Prostate gland (tissue), 2 donors: Measurements from ENCODE around the gene GABBR2.

Source experiments
- POLR2A ChIP-seq: fragments of 450-650 bp; IDR thresholded peaks from one replicate; pipeline ENCODE4 v1.6.1; 2016; ENCODE audit warnings: antibody characterized with exemption, mild to moderate bottlenecking
- POLR2AphosphoS5 ChIP-seq: sonication (generic); formaldehyde crosslinking; IDR thresholded peaks from one replicate; pipeline ENCODE4 v1.6.1; 2017; ENCODE audit warnings: antibody characterized with exemption
- TF ChIP-seq, protein P1 (sequence below), 4 experiments: fragments of 200-600 bp in 2 of 4; fragments of 450-650 bp in 2 of 4; sonication (generic) in 2 of 4; IDR thresholded peaks; 1 replicate in 3 of 4; 2 replicates in 1 of 4; pipeline ENCODE4 v1.5.1; 2016 to 2019; ENCODE audit warnings: antibody characterized with exemption in 4 of 4, mild to moderate bottlenecking in 2 of 4, moderate library complexity in 2 of 4

DNA sequence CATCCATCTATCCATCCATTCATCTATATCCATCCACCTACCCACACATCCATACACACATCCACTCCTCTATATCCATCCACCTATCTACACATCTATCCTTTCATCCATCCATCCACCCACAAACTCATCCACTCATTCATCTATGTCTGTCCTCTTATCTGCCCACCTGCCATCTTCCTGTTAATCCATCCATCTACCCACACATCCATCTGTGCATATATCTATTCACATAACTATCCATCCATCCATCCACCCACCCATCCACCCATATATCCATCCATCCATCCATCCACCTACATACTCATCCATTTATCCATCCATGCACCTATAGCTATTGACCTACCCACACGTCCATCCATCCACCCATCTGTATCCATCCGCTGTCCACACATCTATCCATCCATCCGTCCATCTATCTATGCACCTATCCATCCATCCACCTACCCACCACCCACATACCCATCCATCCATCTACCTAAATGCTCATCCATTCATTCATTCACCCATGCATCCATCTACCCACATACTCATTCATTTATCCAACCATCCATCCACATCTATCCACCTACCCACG is 271.2 kb downstream of the GABBR2 start:
- TF ChIP-seq POLR2A = no peak
- TF ChIP-seq, protein P1, sequence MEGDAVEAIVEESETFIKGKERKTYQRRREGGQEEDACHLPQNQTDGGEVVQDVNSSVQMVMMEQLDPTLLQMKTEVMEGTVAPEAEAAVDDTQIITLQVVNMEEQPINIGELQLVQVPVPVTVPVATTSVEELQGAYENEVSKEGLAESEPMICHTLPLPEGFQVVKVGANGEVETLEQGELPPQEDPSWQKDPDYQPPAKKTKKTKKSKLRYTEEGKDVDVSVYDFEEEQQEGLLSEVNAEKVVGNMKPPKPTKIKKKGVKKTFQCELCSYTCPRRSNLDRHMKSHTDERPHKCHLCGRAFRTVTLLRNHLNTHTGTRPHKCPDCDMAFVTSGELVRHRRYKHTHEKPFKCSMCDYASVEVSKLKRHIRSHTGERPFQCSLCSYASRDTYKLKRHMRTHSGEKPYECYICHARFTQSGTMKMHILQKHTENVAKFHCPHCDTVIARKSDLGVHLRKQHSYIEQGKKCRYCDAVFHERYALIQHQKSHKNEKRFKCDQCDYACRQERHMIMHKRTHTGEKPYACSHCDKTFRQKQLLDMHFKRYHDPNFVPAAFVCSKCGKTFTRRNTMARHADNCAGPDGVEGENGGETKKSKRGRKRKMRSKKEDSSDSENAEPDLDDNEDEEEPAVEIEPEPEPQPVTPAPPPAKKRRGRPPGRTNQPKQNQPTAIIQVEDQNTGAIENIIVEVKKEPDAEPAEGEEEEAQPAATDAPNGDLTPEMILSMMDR (IDR thresholded peaks at IDR 0.05) = no peak
- TF ChIP-seq POLR2AphosphoS5 = no peak
